GM18861 (cell line): ENCODE measurements around the gene GFRA1.

Experiments used
- ATAC-seq: cut with Tn5 transposase; IDR thresholded peaks from one replicate; pipeline ENCODE4 v1.9.1; 2021; ENCODE audit not compliant: unreplicated experiment

The GFRA1 gene

GRCh38 chr10:116109481-116109880 is 163.5 kb downstream of the GFRA1 start:
- no peak for ATAC-seq

DNA sequence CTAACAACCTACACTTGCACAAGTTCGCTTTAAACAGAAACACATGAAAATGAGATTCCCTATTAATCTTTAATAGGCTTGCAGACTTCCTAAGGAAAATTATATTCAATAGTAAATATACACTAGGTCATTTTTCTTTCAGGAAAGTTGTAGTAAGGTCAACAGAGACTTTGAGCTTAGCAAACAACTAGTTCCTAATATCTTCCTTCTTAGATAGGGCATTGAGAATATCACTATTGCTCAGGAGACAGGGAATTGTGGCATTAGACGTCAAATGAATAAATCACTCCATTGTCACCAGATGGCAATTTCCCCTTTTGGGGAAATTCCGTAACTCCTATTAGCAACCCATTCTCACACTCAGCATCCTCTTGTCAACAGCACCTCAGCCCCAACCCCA is 164.9 kb downstream of the GFRA1 start:
- ATAC-seq, result no peak

- no peak for ATAC-seq
Observed at GRCh38 chr10:116106611-116107010, 166.4 kb downstream of the GFRA1 start.

- no peak for ATAC-seq
Observed at GRCh38 chr10:116105264-116105663, 167.7 kb downstream of the GFRA1 start.

DNA sequence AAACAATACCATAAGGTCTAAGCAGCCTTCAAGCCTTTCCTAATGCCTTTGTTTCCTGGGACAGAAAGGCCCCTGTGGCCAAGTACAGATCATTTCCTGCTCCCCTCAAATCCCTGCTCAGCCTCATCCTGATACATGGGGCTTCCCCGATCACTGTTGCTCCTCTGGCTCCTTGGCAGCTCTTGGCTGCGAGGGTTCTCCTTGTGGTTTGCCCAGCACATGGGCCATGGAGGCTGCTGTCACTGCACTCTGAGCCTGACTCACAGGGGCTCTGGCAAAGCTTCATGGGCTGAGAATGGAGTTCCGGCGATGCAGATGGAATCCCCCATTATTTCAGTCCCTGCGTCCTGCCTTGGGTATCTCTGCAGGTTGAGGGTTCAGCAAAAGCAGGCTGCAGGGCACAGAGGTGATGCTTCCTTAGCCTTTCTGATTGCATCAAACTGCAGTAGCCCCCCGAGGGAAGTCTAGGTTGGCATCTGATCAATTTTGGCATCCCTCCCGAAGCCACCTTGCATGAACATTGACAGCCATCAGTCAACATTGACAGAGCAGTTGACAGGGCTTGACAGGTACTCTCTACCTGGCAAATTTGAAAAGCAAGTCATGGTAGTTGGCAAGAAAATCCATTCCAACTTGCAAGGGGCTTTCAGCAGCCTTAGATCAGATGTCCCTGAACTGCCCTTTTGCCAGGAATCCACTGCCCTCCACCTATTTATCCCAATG is 168.6 kb downstream of the GFRA1 start:
- no peak for ATAC-seq

- no peak for ATAC-seq
Observed at GRCh38 chr10:116103668-116104067, 169.3 kb downstream of the GFRA1 start.

GRCh38 chr10:116101616-116102315 is 171.2 kb downstream of the GFRA1 start:
- no peak for ATAC-seq

DNA sequence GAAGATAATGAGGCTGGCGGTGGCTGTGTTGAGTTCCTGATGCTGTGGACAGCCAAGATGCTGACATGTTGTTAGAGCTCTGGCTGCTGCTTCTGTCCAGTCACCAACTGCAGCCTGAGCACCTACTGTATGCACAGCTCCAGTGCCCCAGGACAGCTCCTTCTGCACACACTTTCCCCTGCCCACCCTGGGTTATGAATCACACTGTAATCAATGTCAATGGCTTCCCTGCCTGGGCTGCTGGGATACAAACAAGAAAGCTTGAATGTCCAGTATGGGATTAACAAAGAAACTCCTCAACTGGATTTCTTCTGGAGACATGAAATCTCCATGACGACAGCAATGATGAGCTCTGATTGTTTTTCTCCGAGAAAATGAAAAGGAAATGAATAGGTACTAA is 172.0 kb downstream of the GFRA1 start:
- no peak for ATAC-seq

DNA sequence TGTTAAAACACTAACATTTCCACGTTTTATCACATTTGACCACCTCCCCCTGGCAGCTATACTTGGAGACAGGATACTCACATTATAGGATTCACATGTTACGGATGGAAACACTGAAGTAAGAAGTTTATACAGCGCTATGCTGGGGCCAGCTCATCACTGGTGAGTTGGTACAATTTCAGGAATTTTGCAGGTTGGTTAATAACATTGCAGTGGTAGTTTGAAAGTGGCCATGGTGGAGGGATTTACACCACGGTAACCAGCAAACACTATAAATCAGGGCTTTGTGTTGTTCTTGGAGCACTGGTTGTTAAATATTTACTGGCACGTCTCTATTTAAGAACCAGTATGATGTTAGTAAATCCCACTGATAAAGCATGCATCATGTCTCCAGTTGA is 174.0 kb downstream of the GFRA1 start:
- ATAC-seq, result no peak

- ATAC-seq, result no peak
Observed at GRCh38 chr10:116098411-116099022, 174.5 kb downstream of the GFRA1 start.

- no peak for ATAC-seq
Observed at GRCh38 chr10:116097239-116097784, 175.7 kb downstream of the GFRA1 start.

DNA sequence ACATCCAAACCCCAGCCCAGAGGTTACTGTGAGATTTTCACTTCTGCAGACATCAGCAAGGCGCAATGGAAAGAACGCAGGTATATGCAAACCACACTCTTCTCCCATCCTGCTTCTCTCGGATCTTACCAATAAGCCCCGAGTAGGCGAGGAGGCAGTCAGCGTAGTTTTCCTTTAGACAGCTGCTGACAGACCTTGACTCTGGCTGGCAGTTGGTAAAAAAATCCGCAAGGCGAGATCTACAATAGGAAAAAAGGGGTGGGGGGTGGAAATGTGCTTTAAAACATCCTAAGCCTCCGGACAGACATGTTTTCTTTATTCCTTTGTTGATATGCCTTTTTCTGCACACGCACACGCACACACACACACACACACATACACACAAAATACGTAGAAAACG is 176.5 kb downstream of the GFRA1 start:
- ATAC-seq, result no peak

GRCh38 chr10:116094356-116094755 is 178.7 kb downstream of the GFRA1 start:
- no peak for ATAC-seq

GRCh38 chr10:116093031-116093430 is 180.0 kb downstream of the GFRA1 start:
- ATAC-seq, result no peak

DNA sequence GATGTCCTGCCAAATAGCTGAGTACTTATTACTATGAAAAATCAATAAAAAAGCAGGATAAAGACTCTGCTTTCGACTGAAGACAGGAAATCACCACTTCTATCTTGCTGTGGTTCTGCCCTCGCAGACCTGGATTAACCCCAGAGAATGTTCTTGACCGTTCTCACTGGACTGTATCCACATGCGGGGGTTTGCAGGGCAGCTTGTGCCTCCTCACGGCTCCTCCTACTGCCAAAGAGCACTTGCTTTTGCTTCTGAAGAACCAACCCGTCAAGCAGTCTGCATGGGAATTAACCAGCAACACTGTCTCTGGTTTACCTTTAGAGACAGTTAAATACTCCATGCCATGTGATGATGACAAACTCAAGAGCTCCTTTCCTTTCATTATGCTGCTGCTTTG is 184.0 kb downstream of the GFRA1 start:
- no peak for ATAC-seq

DNA sequence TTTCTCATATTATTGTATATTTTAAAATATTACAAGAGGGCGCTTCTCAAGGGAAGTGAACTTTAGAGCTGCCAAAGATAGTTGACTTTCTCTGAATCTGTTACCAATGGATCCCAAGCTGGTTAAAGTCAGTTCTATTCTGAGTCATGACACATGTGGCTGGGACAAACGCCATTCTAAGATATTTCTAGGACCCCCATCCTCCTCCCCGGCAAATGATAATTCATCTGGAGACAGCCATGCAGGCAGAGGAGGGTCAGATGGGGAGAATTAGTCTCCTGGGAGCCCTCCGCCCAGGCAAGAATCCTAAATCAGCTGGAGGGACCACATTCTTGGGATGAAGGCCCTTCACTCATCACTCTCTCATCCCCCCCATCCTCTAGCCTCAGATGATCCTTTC is 187.7 kb downstream of the GFRA1 start:
- ATAC-seq, result no peak

DNA sequence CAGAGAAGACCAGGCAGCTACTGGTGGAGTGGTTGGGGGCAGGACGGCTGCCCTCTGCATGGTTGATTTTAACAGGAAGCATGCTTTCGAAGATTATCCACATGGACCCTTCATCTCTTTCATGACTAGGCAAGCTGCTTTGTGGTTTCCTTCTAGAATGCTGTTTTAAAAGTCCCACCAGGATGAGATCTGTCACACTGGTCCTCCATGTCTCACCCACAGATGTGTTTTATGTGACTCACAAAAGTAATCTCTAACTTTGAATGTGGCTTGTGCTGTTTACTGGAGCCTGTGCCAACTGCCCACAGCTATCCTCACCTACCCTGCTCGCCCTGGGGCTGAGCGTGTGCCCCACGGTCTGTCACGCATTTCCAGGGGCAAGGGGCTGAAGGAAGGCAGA is 188.8 kb downstream of the GFRA1 start:
- no peak for ATAC-seq

DNA sequence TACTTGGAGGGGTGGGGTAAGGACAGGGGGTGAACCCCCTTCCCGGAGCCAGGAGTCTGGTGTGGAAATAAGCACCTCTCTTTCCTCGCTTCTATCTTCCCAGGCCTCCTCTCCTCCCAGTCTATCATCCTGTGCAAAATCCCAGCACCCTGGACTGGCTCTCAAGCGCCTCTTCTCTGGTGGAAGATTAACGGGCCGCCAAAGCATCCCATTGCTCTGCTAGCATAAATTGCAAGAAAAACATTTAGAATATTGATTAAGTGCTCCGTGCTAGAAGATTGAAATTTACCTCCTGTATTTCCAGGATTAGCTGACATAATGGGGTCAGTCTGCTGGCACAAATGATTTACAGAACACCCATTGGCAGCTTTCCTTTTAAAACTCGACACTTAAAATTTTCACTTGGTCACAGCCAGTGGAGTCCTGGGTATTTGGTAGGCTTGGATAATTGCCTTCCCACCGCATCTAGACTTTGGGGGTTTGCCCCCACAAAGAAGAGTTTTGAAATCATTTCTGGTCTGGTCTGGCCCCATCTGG is 189.7 kb downstream of the GFRA1 start:
- no peak for ATAC-seq

DNA sequence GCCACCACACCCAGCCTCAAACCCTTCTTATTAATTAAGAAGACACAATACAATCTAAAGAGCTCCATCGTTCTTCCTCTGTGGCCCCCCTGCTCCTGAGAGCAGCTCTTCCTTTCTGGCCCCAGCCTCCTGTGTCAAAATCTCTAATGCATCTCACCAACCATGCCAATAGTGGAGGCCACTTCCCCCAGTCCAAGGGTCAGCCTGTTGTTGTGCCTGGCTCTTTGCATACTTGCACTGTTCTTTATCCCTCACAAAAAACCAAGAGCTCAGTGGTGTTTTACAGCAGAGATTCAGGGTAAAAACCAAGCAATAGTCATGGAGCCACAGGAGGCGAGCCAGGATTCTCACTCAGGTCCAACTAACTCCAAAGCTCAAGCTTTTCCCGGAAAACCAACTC is 190.2 kb downstream of the GFRA1 start:
- ATAC-seq, result no peak

GRCh38 chr10:116082206-116082605 is 190.8 kb downstream of the GFRA1 start:
- no peak for ATAC-seq

DNA sequence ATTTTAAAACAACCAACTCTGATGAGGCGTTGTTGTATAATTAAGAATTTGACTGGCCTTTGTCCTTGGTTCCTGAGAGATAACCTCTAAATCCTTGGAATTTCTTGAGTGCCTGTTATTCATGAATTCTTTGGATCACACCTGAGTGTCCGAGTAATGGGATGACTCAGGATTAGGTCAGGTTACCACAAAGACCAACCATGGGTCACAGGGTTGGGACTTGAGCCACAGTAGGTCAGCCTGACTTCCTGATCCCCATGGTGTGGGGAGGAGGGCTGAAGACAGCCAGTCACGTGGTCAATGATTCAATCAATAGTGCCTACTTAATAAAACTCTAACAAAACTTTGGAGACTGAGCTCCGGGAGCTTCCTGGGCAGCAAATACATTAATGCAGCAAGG is 192.5 kb downstream of the GFRA1 start:
- no peak for ATAC-seq

DNA sequence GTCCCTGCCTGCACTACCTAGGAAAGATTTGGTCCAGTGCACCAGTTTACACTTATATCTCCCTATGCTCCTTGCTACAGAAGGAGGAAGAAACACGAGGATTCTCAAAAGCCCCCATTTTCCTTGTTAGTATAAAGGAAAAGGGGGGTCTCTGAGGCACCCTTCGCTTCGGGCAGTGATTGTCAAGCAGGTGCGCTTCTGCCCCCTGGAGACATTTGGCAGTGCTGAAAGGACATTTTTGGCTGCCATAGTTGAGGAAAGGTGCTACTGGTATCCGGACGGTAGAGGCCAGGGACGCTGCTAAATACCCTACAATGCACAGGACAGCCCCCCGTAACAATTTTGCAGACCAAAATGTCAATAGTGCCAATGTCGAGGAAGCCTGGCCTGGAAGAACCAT is 193.7 kb downstream of the GFRA1 start:
- ATAC-seq, result no peak
